Measurements from ENCODE around the gene CDH18.

GRCh38 chr5:19547640-19548039, 440.4 kb downstream of the CDH18 start:
- TF ChIP-seq CTCF (IDR thresholded peaks at IDR 0.05) (no peak), POLR2AphosphoS5 (IDR thresholded peaks at IDR 0.05) (no peak)
